SJCRH30 (cell line): ENCODE data around the gene CD8B2. TPM values are rescaled to one million over a fixed set of nuclear protein-coding genes. Genes with fewer than 3 reads are reported as not detected.
A peak's percentile ranks its signal among the peaks of the same experiment; 100 is the strongest.

Experiments used
- DNase-seq, 2 experiments: peaks; one replicate each; pipeline ENCODE4 v3.0.0-alpha.2; 2015 to 2020
- H3K27ac ChIP-seq: fragments of 250-450 bp; sonication (Bioruptor Pico); 2 replicates; pipeline ENCODE4 v1.5.1; 2020; ENCODE audit warnings: mild to moderate bottlenecking, moderate library complexity
- H3K27me3 ChIP-seq: fragments of 250-450 bp; sonication (Bioruptor Pico); 2 replicates; pipeline ENCODE4 v1.5.1; 2020; ENCODE audit warnings: mild to moderate bottlenecking, moderate library complexity
- H3K36me3 ChIP-seq: fragments of 250-450 bp; sonication (Bioruptor Pico); 2 replicates; pipeline ENCODE4 v1.5.1; 2020; ENCODE audit warnings: mild to moderate bottlenecking, moderate library complexity
- H3K4me1 ChIP-seq: fragments of 250-450 bp; sonication (Bioruptor Pico); 2 replicates; pipeline ENCODE4 v1.5.1; 2020; ENCODE audit warnings: mild to moderate bottlenecking, moderate library complexity
- H3K4me3 ChIP-seq: fragments of 250-450 bp; sonication (Bioruptor Pico); 2 replicates; pipeline ENCODE4 v1.5.1; 2020; ENCODE audit warnings: mild to moderate bottlenecking, moderate library complexity
- H3K9me3 ChIP-seq: fragments of 250-450 bp; sonication (Bioruptor Pico); replicated peaks from 2 replicates; pipeline ENCODE4 v1.5.1; 2020; ENCODE audit warnings: mild to moderate bottlenecking, moderate library complexity
- total RNA-seq: library from RNA; depleted of rRNA; stranded (reverse); fragments of >200 nt; shearing (Covaris generic); gene quantifications from 2 replicates; pipeline ENCODE4 v1.2.3, GENCODE V29; 2014

CD8B2 gene
- total RNA-seq, 1 experiment from 2014 or later = not detected

DNA sequence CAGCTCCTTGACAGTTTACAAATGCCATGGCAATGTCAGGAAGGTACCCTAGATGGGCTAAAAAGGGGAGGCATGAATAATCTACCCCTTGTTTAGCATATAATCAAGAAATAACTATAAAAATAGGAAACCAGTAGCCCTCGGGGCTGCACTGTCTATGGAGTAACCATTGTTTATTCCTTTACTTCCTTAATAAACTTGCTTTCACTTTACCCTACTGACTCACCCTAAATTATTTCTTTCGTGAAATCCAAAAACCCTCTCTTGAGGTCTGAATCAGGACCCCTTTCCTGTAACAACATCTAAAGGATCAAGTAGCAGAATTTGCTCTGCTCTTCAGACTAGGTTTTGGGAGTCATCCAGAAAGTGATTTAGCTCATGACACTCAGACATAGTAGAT is 43.7 kb downstream of the CD8B2 start:
- H3K9me3 ChIP-seq = no peaks in the 10 kb centered on the region
- DNase-seq = no peak
- no peaks in the 10 kb centered on the region for H3K36me3 ChIP-seq
- H3K27me3 ChIP-seq = no peaks in the 10 kb centered on the region
- no peak overlapping the region for H3K4me3 ChIP-seq
- H3K27ac ChIP-seq = no peak overlapping the region
- H3K4me1 ChIP-seq = no peaks in the 10 kb centered on the region

DNA sequence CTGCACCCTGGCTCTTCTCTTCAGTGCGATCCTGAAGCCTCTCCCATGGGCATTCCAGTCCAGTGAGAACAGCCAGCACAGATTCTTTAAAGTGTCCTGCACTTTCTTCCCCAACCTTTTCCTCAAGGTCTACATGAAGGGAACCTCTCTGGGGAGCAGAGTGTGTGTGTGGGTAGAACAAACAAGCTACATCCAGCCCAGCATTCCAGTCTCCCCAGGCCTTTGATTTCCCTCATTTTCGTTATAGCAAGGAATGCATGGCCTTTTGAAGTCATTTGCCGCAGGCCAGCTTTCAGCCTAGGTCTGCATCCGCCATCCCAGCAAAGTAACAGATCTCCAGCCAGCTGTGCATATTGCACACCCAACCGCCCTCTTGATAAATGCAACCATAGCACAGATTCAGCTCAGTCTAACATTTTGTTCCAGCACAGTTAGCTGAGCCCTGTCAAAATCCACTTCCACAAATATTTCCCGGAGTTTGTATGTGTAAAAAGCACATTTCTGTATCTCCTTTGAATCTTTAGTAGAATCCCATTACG is 44.6 kb downstream of the CD8B2 start:
- H3K4me1 ChIP-seq = no peaks in the 10 kb centered on the region
- H3K27me3 ChIP-seq = no peaks in the 10 kb centered on the region
- no peak for DNase-seq
- H3K4me3 ChIP-seq = no peak overlapping the region
- H3K9me3 ChIP-seq = no peaks in the 10 kb centered on the region
- no peak overlapping the region for H3K27ac ChIP-seq
- H3K36me3 ChIP-seq = no peaks in the 10 kb centered on the region

DNA sequence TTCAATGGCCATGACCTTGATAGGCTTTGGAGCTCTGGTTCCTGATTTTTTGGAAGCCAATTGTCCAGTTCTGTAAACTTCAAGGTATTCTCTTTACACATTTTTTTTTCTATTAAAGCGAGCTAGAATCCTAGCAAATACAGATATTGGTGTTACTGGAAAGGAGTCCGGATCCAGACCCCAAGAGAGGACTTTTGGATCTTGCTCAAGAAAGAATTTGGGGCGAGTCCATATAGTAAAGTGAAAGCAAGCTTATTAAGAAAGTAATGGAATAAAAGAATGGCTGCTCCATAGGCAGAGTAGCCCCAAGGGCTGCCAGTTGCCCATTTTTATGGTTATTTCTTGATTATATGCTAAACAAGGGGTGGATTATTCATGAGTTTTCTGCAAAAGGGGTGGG is 45.1 kb downstream of the CD8B2 start:
- Histone ChIP-seq H3K9me3 (no peaks in the 10 kb centered on the region), H3K36me3 (no peaks in the 10 kb centered on the region), H3K27ac (no peak overlapping the region), H3K4me1 (no peaks in the 10 kb centered on the region), H3K4me3 (no peak overlapping the region), H3K27me3 (no peaks in the 10 kb centered on the region)
- DNase-seq = no peak

DNA sequence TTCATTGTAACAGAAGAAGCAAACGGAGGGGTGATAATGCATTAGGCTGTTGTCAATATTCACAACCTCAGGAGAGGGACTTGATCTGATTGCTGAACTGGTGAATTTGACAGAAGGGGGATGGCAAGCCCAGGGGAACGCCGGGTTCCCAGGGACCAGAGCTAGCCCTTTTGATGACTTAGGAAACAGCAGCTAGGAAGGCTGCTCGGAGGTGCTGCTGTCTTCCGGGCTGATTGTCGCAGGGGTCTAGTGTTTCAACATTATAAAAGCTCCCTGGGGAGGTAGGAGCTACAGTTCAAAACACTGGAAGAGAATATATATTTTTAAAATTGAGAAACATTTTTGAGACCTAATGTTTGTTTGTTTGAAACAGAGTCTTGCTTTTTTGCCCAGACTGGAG is 47.3 kb downstream of the CD8B2 start:
- Histone ChIP-seq H3K9me3 (no peaks in the 10 kb centered on the region), H3K27me3 (no peaks in the 10 kb centered on the region), H3K4me3 (no peak overlapping the region), H3K27ac (no peak overlapping the region), H3K4me1 (no peaks in the 10 kb centered on the region), H3K36me3 (no peaks in the 10 kb centered on the region)
- DNase-seq = no peak

DNA sequence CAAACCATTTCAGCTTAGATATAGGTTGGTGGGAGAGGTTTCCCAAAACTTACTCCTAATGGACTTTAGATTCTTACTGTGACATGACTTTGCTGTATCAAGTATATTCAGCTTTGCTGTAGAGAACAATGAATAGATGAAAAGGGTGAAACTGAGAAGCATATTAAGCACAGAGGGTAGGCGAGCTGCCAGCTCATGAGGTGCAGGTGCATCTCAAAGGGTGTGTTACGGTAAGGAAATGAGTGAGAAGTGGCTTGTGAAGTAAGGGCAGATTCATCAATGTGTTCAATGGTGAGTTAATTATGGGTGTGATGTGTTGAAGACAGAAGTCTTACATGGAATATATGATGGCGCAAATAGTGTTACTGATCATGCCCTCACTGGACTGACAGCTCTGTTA is 49.3 kb downstream of the CD8B2 start:
- no peaks in the 10 kb centered on the region for H3K36me3 ChIP-seq
- H3K4me3 ChIP-seq = no peak overlapping the region
- no peaks in the 10 kb centered on the region for H3K27me3 ChIP-seq
- H3K27ac ChIP-seq = no peak overlapping the region
- H3K4me1 ChIP-seq = no peaks in the 10 kb centered on the region
- no peaks in the 10 kb centered on the region for H3K9me3 ChIP-seq
- DNase-seq = no peak

DNA sequence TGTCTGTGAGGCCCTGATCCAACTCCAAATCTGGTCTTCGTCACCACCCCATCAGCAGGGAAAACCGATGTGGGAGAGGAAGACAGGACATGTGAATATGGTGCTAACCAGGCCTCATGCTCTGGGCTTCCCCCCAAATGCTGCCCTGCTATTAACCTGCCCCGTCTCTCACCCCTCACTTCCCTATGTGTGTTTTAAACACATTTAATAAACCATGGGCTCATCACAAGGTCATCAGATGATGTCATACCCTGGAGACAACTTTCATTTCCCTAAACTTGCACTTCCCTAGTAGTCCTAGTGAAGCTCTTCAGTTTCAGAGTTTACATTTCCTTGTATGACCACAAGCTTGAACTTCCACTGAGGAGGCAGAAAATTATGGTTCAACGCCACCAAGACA is 49.9 kb downstream of the CD8B2 start:
- H3K36me3 ChIP-seq = no peaks in the 10 kb centered on the region
- H3K27ac ChIP-seq = no peak overlapping the region
- no peak overlapping the region for H3K4me3 ChIP-seq
- H3K9me3 ChIP-seq = no peaks in the 10 kb centered on the region
- no peaks in the 10 kb centered on the region for H3K4me1 ChIP-seq
- no peaks in the 10 kb centered on the region for H3K27me3 ChIP-seq
- DNase-seq = no peak

DNA sequence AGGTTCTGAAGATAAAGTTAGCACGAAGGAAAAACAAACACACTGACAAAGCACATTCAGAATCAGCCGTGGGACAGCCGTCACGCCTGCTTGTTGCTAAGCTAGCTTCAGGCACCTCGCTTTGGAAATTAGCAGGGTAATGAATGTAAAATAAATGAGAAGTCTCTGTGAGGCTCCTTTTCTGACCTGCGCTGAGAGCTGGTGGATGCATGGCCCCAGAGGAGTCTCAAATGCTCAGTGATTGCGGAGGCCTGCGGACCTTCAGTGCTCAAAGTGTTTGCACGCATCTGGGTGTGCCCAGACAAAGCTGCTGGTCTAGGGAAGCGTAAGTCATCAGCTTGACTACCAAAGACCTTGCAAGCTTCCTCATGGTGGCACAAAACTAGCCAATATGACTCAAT is 50.6 kb downstream of the CD8B2 start:
- Histone ChIP-seq H3K27me3 (no peaks in the 10 kb centered on the region), H3K4me3 (no peak overlapping the region), H3K27ac (no peak overlapping the region), H3K4me1 (no peaks in the 10 kb centered on the region), H3K36me3 (no peaks in the 10 kb centered on the region), H3K9me3 (no peaks in the 10 kb centered on the region)
- DNase-seq = no peak

DNA sequence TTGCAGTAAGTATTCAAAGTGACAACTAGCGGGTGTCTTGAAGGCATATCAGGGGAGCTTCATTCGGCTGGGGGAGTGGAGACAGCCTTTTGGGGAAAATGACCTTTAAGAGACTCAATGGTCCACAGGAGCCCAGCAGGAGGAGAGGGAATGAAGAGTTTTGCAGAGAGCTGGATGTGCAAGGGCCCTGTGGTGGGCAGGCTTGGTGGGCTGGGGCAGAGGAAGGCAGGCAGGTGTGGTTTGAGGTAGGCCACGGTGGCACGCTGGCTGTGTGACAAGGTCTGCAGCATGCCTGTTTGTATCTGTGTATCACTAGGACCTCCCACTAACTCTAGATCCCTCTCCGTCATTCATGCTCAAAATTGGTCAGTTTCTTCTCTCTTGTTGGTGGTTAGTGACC is 53.7 kb downstream of the CD8B2 start:
- H3K9me3 ChIP-seq = no peaks in the 10 kb centered on the region
- no peaks in the 10 kb centered on the region for H3K36me3 ChIP-seq
- peaks cover 5% of the 10 kb centered on the region; the same call in 1 of the 2 replicates for H3K4me1 ChIP-seq
- no peak overlapping the region for H3K27ac ChIP-seq
- DNase-seq = no peak
- H3K4me3 ChIP-seq = no peak overlapping the region
- H3K27me3 ChIP-seq = peaks cover 5% of the 10 kb centered on the region; the same call in 1 of the 2 replicates

DNA sequence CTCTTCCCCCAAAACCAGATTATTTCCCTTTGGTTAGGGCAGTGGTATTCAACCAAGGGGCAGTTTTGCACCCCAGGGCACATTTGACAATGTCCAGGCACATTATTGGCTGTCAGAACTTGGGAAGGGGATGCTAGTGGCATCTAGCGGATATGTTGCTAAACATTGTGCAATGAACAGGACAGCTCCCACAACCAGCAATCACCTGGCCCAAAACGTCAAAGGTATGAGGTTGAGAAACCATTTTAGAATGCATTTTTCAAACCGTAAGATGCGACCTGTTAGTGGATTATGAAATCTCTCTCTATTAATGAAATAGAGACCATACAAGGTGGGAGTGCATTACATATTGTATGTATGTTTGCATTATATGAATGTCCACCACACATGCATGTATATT is 54.2 kb downstream of the CD8B2 start:
- Histone ChIP-seq H3K27me3 (peaks cover 5% of the 10 kb centered on the region; the same call in 1 of the 2 replicates), H3K4me1 (peaks cover 5% of the 10 kb centered on the region; the same call in 1 of the 2 replicates), H3K27ac (no peak overlapping the region), H3K4me3 (no peak overlapping the region), H3K9me3 (no peaks in the 10 kb centered on the region), H3K36me3 (no peaks in the 10 kb centered on the region)
- no peak for DNase-seq

DNA sequence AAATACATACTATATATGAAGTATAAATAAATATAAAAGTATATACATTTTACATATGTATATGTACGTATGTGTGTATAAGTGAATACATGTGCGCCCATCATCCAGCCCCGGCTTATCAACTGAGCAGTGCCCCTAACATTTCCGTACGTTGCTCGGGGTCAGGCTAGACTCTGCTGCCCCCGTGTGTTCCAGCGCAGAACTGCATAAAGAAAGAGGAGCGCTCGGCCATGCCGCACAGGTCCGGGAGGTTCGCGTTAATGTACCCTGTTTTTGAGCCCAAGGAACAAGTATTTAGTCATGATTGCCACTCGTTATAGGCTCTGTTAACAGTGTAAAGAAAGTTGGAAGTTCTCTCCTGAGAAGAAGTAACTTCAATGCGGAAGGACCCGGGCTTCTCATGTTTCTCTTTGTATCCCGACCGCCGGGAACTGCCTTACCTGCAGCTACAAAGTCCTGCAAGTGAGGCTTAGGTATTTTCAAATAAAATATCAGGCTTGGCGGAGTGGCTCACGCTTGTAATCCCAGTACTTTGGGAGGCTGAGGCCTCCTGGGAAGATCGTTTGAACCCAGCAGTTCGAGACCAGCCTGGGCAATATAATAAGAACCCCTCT is 55.7 kb downstream of the CD8B2 start:
- Histone ChIP-seq H3K4me3 (no peak overlapping the region), H3K36me3 (no peaks in the 10 kb centered on the region), H3K9me3 (no peaks in the 10 kb centered on the region), H3K27ac (no peak overlapping the region), H3K4me1 (peaks cover 5% of the 10 kb centered on the region; the same call in 1 of the 2 replicates), H3K27me3 (peaks cover 5% of the 10 kb centered on the region; the same call in 1 of the 2 replicates)
- DNase-seq = peak; percentile 53 to 78

DNA sequence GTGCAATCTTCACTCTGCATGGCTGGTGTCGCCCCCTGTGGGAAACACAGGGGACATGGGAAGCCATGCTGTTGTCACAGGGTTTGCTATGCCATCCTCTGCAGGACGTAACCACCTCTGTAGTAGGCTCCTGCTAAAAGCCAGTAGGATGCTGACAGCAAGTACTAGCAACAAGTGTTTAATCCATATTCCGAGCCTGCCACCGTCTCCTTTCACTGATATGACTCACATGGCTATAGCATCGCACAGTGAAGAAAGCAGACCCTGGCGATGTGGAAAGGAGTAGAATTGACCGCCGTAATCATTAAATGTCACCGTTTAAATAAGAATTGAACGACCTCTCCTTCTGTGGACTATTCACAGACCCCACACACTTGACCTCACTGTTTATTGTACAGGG is 57.8 kb downstream of the CD8B2 start:
- Histone ChIP-seq H3K4me1 (peaks cover 5% of the 10 kb centered on the region; the same call in 1 of the 2 replicates), H3K27me3 (peaks cover 5% of the 10 kb centered on the region; the same call in 1 of the 2 replicates), H3K9me3 (no peaks in the 10 kb centered on the region), H3K4me3 (no peak overlapping the region), H3K27ac (no peak overlapping the region), H3K36me3 (no peaks in the 10 kb centered on the region)
- DNase-seq = no peak

DNA sequence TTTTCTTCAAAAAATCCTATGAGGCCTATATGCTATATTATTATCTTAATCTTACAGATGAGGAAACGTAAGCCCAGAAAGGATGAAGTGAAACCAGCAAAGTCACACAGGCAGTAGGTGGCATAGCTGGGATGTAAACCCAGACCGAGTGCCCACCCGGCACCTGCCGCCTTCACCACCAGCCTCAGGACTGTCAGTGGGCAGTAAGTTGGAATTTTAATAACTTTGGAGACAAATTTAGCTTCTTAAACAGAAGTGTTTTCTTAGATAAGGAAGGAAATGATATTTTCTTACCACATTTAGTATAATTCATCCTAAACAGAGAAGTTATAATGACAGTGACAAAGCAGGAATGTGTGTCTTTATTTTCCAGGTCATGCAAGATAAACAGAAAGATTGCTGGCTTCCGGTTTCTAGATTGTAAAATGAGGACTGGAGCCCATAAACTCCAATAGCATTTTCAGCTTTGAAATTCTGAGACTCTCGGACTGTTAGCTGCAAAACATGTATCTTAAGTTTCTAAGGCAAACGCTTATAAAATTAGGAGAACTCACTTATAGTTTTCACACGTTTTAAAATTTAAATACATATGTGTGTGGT is 59.3 kb downstream of the CD8B2 start:
- H3K4me3 ChIP-seq = no peak overlapping the region
- no peak overlapping the region for H3K27ac ChIP-seq
- H3K9me3 ChIP-seq = no peaks in the 10 kb centered on the region
- peaks cover 5% of the 10 kb centered on the region; the same call in 1 of the 2 replicates for H3K4me1 ChIP-seq
- DNase-seq = no peak
- H3K27me3 ChIP-seq = peaks cover 5% of the 10 kb centered on the region; the same call in 1 of the 2 replicates
- H3K36me3 ChIP-seq = no peaks in the 10 kb centered on the region

DNA sequence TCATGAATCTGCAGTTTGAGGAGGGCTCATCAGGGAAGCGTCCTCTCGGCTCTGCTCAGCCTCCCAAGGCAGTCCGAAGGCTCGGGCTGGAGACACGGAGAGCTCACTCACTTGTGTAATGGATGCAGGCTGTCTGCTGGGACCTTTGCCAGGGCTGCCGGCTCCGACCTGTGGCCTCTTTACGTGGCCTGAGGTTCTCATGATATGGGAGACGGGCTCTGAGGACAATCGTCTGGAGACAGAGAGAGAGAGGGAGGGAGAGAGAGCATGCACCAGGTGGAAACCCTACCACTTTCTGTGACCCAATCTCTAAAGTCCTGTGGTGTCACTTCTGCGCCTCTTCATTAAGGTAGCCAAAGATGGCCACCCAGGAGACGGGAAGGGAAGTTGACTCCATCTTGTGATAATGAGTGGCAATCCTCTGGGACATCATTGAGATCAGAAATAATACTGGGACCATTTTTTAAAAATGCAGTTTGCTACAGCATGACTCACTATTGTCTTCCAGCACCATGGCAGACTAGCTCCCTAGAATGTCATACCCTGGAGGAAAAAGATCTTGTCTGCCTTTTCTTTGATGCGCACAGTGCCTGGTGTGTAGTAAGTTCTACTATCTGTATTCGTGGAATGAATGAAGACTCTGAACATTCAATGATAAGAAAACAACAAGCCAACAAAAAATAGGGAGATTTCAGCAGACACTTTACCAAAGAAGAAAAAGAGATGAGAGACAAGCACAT is 60.2 kb downstream of the CD8B2 start:
- Histone ChIP-seq H3K27ac (no peak overlapping the region), H3K27me3 (peaks cover 5% of the 10 kb centered on the region; the same call in 1 of the 2 replicates), H3K9me3 (no peaks in the 10 kb centered on the region), H3K36me3 (no peaks in the 10 kb centered on the region), H3K4me3 (no peak overlapping the region), H3K4me1 (peaks cover 5% of the 10 kb centered on the region; the same call in 1 of the 2 replicates)
- no peak for DNase-seq

DNA sequence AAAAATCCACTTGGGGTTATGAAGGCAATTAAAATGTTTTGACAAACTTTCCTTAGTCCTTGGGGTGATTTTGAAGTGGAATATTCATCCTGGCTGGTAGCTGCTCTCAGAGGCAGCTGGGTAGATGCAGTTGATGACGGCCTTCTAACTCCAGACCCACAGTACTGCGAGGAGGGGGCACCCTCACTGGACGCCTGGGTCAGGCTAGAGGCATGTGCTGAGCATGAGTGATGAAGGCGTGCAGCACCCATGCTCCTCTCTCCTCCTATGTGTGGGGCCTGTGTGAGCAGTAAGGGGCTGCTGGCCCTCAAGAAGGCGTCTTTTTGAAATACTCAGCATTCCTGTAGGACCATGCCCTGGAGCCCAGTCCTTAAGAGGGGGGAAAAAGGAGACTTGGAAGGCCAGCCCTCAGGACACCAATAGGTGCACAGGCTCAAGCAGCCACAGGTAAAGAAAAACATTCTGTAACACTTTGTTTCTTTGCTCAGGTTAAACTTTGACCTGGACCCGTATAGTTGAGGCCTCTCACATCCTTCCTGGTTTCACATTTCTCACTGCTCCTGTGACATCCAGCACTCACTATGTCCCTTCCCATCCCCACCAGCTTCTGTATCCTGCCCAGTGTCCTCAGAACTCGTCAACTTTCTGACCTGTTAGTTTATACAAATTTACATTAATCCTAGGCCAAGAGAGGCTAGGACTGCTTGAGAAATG is 64.4 kb downstream of the CD8B2 start:
- no peaks in the 10 kb centered on the region for H3K27me3 ChIP-seq
- no peaks in the 10 kb centered on the region for H3K4me1 ChIP-seq

More for the DNA sequence above, 64.4 kb downstream of the CD8B2 start:
- H3K9me3 ChIP-seq = no peaks in the 10 kb centered on the region
- no peak overlapping the region for H3K4me3 ChIP-seq
- DNase-seq = no peak
- no peak overlapping the region for H3K27ac ChIP-seq
- H3K36me3 ChIP-seq = no peaks in the 10 kb centered on the region
